GM12878 (cell line): ENCODE results near the gene TNKS1BP1. TPM values are rescaled to one million over a fixed set of nuclear protein-coding genes. Genes with fewer than 3 reads are reported as not detected.

Experiments
- ATAC-seq: fragments of 200-7000 bp; cut with Tn5 transposase; 3 replicates; pipeline ENCODE4 v1.9.1; 2020; ENCODE audit warnings: mild to moderate bottlenecking, moderate library complexity
- BruUV-seq: library from RNA; stranded (reverse); fragments of 400-500 nt; replicated peaks from 2 replicates; lab custom pipeline; 2021; lab: Mats Ljungman, UMichigan
- CTCF ChIA-PET: fragments of 300-600 bp; sonication (Branson Sonifier 250); formaldehyde crosslinking; extraction: SDS; loops from one replicate; lab custom pipeline; 2021; ENCODE audit warnings: inconsistent platforms; lab: Yijun Ruan, JAX
- POLR2A ChIA-PET: fragments of 350-600 bp; formaldehyde crosslinking; extraction: SDS; loops from one replicate; lab custom pipeline; 2021; ENCODE audit warnings: inconsistent platforms; lab: Charles Lee
- RAD21 ChIA-PET: fragments of 300-600 bp; sonication (Branson Sonifier 250); formaldehyde crosslinking; loops from one replicate; lab custom pipeline; 2023; ENCODE audit warnings: antibody characterized with exemption; ENCODE audit not compliant: unreplicated experiment; lab: Charles Lee
- SMC1A ChIA-PET: fragments of 300-600 bp; sonication (Branson Sonifier 250); formaldehyde crosslinking; loops from one replicate; lab custom pipeline; 2023; ENCODE audit not compliant: unreplicated experiment, uncharacterized antibody; lab: Charles Lee
- DNase-seq: peaks from one replicate; pipeline ENCODE4 v3.0.0-alpha.2; 2011; ENCODE audit warnings: low read depth, low spot score
- FAIRE-seq: peaks from 3 replicates; lab custom pipeline; 2011; peaks lifted over from hg19 to GRCh38; lab: Jason Lieb, UNC
- H2AFZ ChIP-seq: 2 replicates; pipeline ENCODE4 v1.6.0; 2011; ENCODE audit warnings: low read depth, low read length, control low read depth; ENCODE audit not compliant: control insufficient read depth
- H3K27ac ChIP-seq: 2 replicates; pipeline ENCODE4 v1.5.1; 2011; ENCODE audit warnings: control low read depth; ENCODE audit not compliant: control insufficient read depth, insufficient read depth
- H3K27me3 ChIP-seq, 2 experiments: replicated peaks in 1 of 2; 2 replicates each; pipeline versions ENCODE4 v1.6.0 to v1.6.1; 2011; ENCODE audit warnings: low read length in 1 of 2; ENCODE audit not compliant: control insufficient read depth in 2 of 2, insufficient read depth in 2 of 2
- H3K36me3 ChIP-seq, 2 experiments: 2 replicates each; pipeline ENCODE4 v1.5.1; 2011; ENCODE audit warnings: low read length in 1 of 2; ENCODE audit not compliant: control insufficient read depth in 2 of 2, insufficient read depth in 2 of 2
- H3K4me1 ChIP-seq: 2 replicates; pipeline ENCODE4 v1.6.1; 2011; ENCODE audit warnings: mild to moderate bottlenecking, low read length, moderate library complexity, mixed read lengths; ENCODE audit not compliant: control insufficient read depth, insufficient read depth
- H3K4me2 ChIP-seq: 2 replicates; pipeline ENCODE4 v1.6.0; 2011; ENCODE audit warnings: control low read depth; ENCODE audit not compliant: control insufficient read depth, insufficient read depth
- H3K4me3 ChIP-seq: fragments of 200-600 bp; sonication (generic); 2 replicates; pipeline ENCODE4 v1.5.1; 2016
- H3K79me2 ChIP-seq: 2 replicates; pipeline ENCODE4 v1.6.0; 2011; ENCODE audit warnings: low read length; ENCODE audit not compliant: control insufficient read depth, insufficient read depth
- H3K9ac ChIP-seq: 2 replicates; pipeline ENCODE4 v1.8.0; 2011; ENCODE audit warnings: low read length, control low read depth, mixed read lengths; ENCODE audit not compliant: control insufficient read depth, insufficient read depth
- H3K9me3 ChIP-seq: replicated peaks from 3 replicates; pipeline ENCODE4 v1.5.1; 2011; ENCODE audit warnings: mild to moderate bottlenecking, low read length; ENCODE audit not compliant: control insufficient read depth, insufficient read depth
- H4K20me1 ChIP-seq: 2 replicates; pipeline ENCODE4 v1.6.0; 2011; ENCODE audit not compliant: control insufficient read depth, insufficient read depth
- CHD1 ChIP-seq: IDR thresholded peaks from 2 replicates; pipeline ENCODE4 v1.6.1; 2012; ENCODE audit warnings: low read depth, low read length, improper control_type of control experiment
- CHD2 ChIP-seq: IDR thresholded peaks from 2 replicates; pipeline ENCODE4 v1.6.1; 2011; ENCODE audit warnings: low read depth, low read length, improper control_type of control experiment, borderline replicate concordance
- EZH2 ChIP-seq: IDR thresholded peaks from 2 replicates; pipeline ENCODE4 v1.6.1; 2012; ENCODE audit warnings: low read depth, mild to moderate bottlenecking, control low read depth, inconsistent platforms, low read length, borderline replicate concordance; ENCODE audit not compliant: control insufficient read depth
- IKZF1 ChIP-seq: fragments of 450-650 bp; conservative IDR thresholded peaks from 2 replicates; pipeline ENCODE4 v1.6.1; 2017; ENCODE audit warnings: antibody characterized with exemption, mild to moderate bottlenecking
- IRF3 ChIP-seq: fragments of 450-650 bp; IDR thresholded peaks from 2 replicates; pipeline ENCODE4 v1.6.1; 2014; ENCODE audit warnings: mild to moderate bottlenecking
- RELA ChIP-seq: fragments of 450-650 bp; IDR thresholded peaks from 2 replicates; pipeline ENCODE4 v1.8.0; 2014; ENCODE audit warnings: borderline replicate concordance; ENCODE audit not compliant: partially characterized antibody
- SKIL ChIP-seq: fragments of 450-650 bp; IDR thresholded peaks from 2 replicates; pipeline ENCODE4 v1.6.1; 2017; ENCODE audit warnings: mild to moderate bottlenecking, low read depth, inconsistent platforms; ENCODE audit not compliant: poor library complexity, severe bottlenecking
- TCF3 ChIP-seq: IDR thresholded peaks from 2 replicates; pipeline ENCODE4 v1.6.1; 2012; ENCODE audit warnings: low read depth, mild to moderate bottlenecking, low read length, borderline replicate concordance; ENCODE audit not compliant: insufficient read depth
- WGBS: methylation state at CpG from one replicate; pipeline ENCODE4 v1.1.6; 2016; ENCODE audit warnings: low lambda C conversion rate; ENCODE audit not compliant: insufficient replicate concordance, insufficient coverage; ENCODE audit errors: missing lambda C conversion rate; 5-methylcytosine and 5-hydroxymethylcytosine counted together
- in situ Hi-C: fragments of 300-500 bp; cut with MboI; formaldehyde crosslinking; loops from 9 replicates; pipeline ENCODE4 v1.14.3; 2018; ENCODE audit warnings: mixed read lengths
- intact Hi-C: fragments of 100-400 bp; cut with micrococcal nuclease; formaldehyde crosslinking; loops from one replicate; pipeline ENCODE4 v1.14.2; 2022; ENCODE audit not compliant: unreplicated experiment
- polyA plus RNA-seq, 11 experiments: library from polyadenylated mRNA; depleted of rRNA in 4 of 11; unstranded in 6 of 11; stranded (reverse) in 5 of 11; fragments of >200 nt; fragmentation: Nextera tagmentation in 4 of 11; fragmentation: Illumina TruSeq in 1 of 11; extraction: Ambion mirVana in 4 of 11; extraction: Trizol in 1 of 11; gene quantifications; 1 replicate in 1 of 11; 2 replicates in 10 of 11; pipeline versions ENCODE4 v1.2.1 to v1.2.3, GENCODE V29; 2011 to 2016; ENCODE audit warnings: inconsistent platforms in 2 of 11, missing spikeins in 2 of 11, low read depth in 1 of 11
- total RNA-seq, 4 experiments: library from RNA; depleted of rRNA in 3 of 4; stranded (reverse); fragments of >200 nt in 3 of 4; fragmentation: Illumina TruSeq in 1 of 4; extraction: Trizol in 1 of 4; gene quantifications; 2 replicates each; pipeline versions ENCODE4 v1.2.1 to v1.2.3, GENCODE V29; 2013 to 2021
- TF ChIP-seq, protein P1 (sequence below): fragments of 450-650 bp; IDR thresholded peaks from 2 replicates; pipeline ENCODE4 v1.6.1; 2017; ENCODE audit warnings: borderline replicate concordance
- TF ChIP-seq, protein P2 (sequence below): fragments of 450-650 bp; IDR thresholded peaks from 2 replicates; pipeline ENCODE4 v1.6.1; 2017; ENCODE audit warnings: mild to moderate bottlenecking, moderate library complexity

Gene TNKS1BP1
- total and polyA plus RNA-seq, 10 of the 15 experiments (the other 5 are each of a cell fraction or from before 2014, with no cell fraction given) = 0.26 to 15.8 (median 4.3) TPM

GRCh38 chr11:57359396-57359795 is 34.6 kb upstream of the TNKS1BP1 start:
- Histone ChIP-seq H4K20me1 (no peaks in the 10 kb centered on the region), H3K36me3 (no peaks in the 10 kb centered on the region), H3K9me3 (no peaks in the 10 kb centered on the region), H3K4me2 (no peak overlapping the region), H3K27ac (no peak overlapping the region), H3K27me3 (peaks cover 0 to 3% of the 10 kb centered on the region in 2 experiments; a peak in 2 of 4 replicates), H3K4me1 (no peaks in the 10 kb centered on the region), H3K79me2 (no peaks in the 10 kb centered on the region), H3K9ac (no peak overlapping the region), H3K4me3 (no peak overlapping the region), H2AFZ (no peak overlapping the region)
- 11% methylated on average over 5 of the region's 5 CpGs for WGBS
- ChIA-PET RAD21 (interaction anchor here (1.8 kb wide), 1 partner anchor 13 kb away, joined by 5 read pairs; no protein-coding TSS in a partner anchor), CTCF (interaction anchor here (1.6 to 1.9 kb wide), 2 partner anchors 9 to 282 kb away, joined by 6 to 7 read pairs; no protein-coding TSS in a partner anchor), POLR2A (no interaction called here), SMC1A (interaction anchor here (1.1 kb wide), 1 partner anchor 14 kb away, joined by 3 read pairs; no protein-coding TSS in a partner anchor)
- no peak for DNase-seq
- no peak for TF ChIP-seq CHD2
- TF ChIP-seq IKZF1 = no peak
- TF ChIP-seq IRF3 = no peak
- no peak for TF ChIP-seq TCF3
- TF ChIP-seq SKIL = no peak
- TF ChIP-seq RELA = no peak
- TF ChIP-seq, protein P1, sequence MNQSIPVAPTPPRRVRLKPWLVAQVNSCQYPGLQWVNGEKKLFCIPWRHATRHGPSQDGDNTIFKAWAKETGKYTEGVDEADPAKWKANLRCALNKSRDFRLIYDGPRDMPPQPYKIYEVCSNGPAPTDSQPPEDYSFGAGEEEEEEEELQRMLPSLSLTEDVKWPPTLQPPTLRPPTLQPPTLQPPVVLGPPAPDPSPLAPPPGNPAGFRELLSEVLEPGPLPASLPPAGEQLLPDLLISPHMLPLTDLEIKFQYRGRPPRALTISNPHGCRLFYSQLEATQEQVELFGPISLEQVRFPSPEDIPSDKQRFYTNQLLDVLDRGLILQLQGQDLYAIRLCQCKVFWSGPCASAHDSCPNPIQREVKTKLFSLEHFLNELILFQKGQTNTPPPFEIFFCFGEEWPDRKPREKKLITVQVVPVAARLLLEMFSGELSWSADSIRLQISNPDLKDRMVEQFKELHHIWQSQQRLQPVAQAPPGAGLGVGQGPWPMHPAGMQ = no peak
- TF ChIP-seq EZH2 = no peak
- TF ChIP-seq, protein P2, sequence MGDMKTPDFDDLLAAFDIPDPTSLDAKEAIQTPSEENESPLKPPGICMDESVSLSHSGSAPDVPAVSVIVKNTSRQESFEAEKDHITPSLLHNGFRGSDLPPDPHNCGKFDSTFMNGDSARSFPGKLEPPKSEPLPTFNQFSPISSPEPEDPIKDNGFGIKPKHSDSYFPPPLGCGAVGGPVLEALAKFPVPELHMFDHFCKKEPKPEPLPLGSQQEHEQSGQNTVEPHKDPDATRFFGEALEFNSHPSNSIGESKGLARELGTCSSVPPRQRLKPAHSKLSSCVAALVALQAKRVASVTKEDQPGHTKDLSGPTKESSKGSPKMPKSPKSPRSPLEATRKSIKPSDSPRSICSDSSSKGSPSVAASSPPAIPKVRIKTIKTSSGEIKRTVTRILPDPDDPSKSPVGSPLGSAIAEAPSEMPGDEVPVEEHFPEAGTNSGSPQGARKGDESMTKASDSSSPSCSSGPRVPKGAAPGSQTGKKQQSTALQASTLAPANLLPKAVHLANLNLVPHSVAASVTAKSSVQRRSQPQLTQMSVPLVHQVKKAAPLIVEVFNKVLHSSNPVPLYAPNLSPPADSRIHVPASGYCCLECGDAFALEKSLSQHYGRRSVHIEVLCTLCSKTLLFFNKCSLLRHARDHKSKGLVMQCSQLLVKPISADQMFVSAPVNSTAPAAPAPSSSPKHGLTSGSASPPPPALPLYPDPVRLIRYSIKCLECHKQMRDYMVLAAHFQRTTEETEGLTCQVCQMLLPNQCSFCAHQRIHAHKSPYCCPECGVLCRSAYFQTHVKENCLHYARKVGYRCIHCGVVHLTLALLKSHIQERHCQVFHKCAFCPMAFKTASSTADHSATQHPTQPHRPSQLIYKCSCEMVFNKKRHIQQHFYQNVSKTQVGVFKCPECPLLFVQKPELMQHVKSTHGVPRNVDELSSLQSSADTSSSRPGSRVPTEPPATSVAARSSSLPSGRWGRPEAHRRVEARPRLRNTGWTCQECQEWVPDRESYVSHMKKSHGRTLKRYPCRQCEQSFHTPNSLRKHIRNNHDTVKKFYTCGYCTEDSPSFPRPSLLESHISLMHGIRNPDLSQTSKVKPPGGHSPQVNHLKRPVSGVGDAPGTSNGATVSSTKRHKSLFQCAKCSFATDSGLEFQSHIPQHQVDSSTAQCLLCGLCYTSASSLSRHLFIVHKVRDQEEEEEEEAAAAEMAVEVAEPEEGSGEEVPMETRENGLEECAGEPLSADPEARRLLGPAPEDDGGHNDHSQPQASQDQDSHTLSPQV = no peak
- TF ChIP-seq CHD1 = no peak
- in situ Hi-C loops (no loop called here), intact Hi-C loops (no loop called here)
- no peak for FAIRE-seq
- no TSS peak for BruUV-seq
- ATAC-seq = no peak
